GM12873 (cell line): ENCODE measurements around the gene MYCL.

Experiments
- CTCF ChIP-seq: IDR thresholded peaks from 2 replicates; pipeline ENCODE4 v1.5.1; 2012; ENCODE audit warnings: low read depth, mild to moderate bottlenecking, moderate library complexity, low read length, control low read depth; ENCODE audit not compliant: insufficient read depth; ENCODE audit errors: missing control alignments

MYCL gene

DNA sequence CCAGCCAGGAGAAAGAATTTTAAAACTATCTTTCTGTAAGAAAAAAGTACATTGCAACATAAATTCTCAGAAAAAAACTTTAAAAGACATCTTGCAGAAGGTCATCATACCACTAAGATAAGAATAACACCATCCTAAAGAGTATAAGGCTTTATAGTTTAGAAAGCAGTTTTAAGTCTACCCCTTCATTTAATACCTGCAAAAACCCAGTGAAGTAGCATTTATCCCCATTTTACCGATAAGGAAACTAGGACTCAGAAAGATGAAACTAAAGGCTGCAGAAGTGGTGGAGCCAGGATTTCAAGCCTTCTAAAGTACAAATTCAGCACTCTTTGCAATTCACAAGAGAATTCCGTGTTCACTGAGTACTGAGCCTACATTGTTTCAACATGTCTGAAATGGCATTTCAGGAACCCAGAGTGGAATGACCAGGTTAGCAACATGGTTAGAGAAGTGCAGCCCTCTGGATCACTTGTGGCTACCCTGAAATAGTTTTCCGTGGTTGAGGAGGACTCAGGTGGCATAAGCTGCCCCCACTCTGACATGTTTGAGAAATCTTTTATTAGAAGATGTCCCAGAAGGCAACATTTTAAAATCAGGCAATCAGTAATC lies 6.7 kb downstream of the MYCL start:
- TF ChIP-seq CTCF, result no peak

GRCh38 chr1:39892601-39893595 lies 8.8 kb downstream of the MYCL start:
- no peak for TF ChIP-seq CTCF

DNA sequence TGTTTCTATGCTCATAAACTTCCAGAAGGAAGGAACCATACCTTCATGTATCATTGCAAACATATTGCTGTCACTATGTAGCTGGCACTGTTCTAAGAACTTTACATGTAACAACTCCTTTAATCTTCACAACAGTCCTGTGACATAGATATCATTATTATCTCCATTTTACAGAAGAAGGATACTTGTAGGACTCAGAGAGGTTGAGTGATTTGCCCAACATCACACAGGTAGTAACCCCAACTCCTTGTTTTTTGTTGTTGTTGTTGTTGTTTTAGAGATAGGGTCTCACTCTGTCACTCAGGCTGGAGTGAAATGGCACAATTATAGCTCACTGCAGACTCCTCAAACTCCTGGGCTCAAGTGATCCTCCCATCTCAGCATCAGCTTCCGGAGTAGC lies 10.8 kb downstream of the MYCL start:
- no peak for TF ChIP-seq CTCF

- no peak for TF ChIP-seq CTCF
Measured at GRCh38 chr1:39890273-39890672, 11.4 kb downstream of the MYCL start.

- TF ChIP-seq CTCF, result no peak
Measured at GRCh38 chr1:39886757-39887231, 14.9 kb downstream of the MYCL start.

GRCh38 chr1:39885516-39885915 lies 16.2 kb downstream of the MYCL start:
- no peak for TF ChIP-seq CTCF

- TF ChIP-seq CTCF, result no peak
Measured at GRCh38 chr1:39882152-39882551, 19.6 kb downstream of the MYCL start.
